GM18498 (cell line): ENCODE measurements around the gene PLEKHA7.

Source experiments
- ATAC-seq: cut with Tn5 transposase; IDR thresholded peaks from one replicate; pipeline ENCODE4 v1.9.1; 2021; ENCODE audit warnings: mild to moderate bottlenecking, moderate library complexity; ENCODE audit not compliant: unreplicated experiment

The PLEKHA7 gene

GRCh38 chr11:16792426-16792825 is 221.8 kb downstream of the PLEKHA7 start:
- ATAC-seq = no peak

GRCh38 chr11:16791191-16791961 is 222.8 kb downstream of the PLEKHA7 start:
- ATAC-seq = no peak

GRCh38 chr11:16790486-16791190 is 223.6 kb downstream of the PLEKHA7 start:
- no peak for ATAC-seq

DNA sequence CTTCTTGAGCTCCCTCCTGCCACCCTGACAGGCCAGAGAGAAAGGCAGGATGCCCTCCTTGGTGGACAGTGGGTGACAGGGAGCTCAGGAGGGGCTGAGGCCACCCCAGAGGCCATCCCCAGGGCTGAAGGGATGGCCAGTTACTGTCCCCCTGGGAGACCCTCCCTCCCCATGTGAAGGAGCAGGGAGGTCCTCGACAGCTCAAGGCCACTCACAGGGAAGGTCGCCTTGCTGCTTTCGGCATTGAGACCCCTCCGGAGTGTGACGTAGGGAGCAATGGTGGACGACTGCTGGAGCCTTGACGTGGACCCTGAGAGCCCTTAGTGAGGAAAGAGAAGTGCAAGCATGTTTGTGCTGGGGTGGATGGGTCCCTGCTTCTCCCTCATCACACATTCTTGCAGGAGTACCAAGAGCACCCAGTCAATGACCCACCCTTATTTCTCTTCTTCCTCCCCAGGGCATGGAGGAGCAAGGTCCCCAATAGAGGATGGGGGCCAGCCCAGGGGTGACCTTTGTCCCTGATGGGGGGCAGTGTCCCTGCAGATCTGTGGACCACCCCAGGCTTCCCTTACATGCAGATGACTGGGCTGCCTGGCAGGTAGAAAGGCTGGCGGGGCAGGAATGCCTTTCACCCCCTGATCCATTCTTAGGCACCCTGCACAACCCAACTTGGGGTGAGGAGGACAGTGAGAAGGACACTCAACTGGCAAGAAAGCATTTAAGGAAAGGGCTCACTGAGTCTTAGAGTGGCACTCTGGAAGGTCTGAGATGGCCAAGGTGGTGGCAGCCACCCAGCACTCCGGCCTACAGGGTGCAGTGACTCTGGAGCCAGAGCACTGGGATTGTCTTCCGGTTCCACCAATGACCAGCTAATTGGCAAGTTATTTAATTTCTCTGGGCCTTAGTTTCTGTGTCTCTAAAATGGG is 224.4 kb downstream of the PLEKHA7 start:
- ATAC-seq = no peak

DNA sequence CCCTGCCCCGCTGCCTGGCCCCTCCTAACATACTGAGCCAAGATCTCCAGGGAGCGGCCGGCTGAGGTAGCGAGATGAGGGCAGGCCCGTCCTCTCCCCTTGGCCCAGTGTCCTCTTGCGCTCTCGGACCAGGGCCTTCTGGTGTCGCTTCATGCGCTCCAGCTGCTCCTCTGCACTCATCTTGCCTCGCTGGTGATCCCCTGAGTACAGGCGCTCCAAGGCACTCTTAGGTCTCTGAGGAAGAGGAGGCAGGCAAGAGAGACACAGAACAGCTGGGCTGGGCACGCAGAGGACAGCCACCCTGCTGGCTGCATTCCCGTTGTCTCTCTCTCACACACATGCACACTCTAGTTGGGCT is 225.2 kb downstream of the PLEKHA7 start:
- no peak for ATAC-seq

DNA sequence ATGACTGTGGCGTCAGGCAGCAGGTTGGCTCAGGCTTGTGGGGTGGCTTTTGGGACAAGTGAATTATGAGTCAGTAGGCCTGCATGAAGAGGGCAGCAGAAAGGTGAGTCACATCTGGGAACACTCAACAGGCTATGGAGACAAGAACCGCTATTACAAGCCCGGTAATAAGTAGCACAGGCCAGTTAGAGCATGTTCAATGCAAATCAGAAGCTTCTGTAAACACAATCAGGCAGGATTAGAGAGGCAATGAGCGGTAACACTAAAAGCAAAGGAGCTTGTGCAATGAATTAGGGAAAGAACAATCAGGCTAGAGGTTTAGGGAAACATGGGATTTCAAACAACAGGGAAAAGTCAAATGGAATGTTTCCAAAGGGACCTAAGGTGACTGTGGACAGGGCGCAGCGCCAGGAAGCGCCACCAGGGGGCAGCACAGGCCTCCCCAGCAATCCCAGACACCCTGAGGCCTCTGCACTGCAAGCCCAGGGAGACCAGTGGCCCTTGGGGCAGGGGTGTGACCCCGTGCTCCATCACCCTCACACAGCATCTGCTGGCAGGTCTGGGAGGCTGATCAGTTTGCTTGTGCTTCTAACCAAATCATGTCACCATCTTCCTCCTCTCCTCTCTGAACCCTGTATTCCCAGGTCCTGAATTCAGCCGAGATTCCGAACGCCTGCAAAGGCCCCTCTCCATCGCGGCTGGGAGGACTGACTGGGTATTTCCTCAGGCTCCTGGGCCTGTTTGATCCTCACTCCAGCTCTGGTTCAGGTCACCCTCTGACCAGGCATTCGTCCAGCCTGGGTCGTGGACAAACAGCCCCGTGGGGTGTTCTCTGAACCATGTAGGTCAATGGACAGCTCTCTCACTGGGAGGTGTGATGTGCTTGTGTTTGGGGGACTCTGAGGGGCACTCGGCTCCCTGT is 225.8 kb downstream of the PLEKHA7 start:
- ATAC-seq = peak; percentile 71

- ATAC-seq = no peak
Observed at GRCh38 chr11:16787035-16787742, 227.0 kb downstream of the PLEKHA7 start.

DNA sequence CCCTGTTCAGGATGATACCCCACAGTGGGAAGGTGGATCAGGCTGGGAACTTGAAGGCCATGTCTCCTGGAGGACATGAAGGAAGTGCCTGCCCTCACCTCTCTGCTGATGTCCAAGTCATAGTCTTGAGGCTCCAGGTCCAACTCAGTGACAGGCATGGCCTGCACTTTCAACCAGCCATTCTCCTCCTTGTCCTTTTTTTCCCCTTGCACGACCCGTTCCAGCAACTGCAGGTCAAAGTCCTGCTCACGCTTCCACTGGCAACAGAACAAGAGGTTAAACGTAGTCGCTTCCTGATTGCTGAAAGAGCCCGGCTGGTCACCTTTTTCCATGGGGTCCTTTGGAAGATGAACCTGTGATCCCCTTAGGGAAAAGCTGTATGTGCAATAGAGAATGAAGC is 228.1 kb downstream of the PLEKHA7 start:
- ATAC-seq = no peak

DNA sequence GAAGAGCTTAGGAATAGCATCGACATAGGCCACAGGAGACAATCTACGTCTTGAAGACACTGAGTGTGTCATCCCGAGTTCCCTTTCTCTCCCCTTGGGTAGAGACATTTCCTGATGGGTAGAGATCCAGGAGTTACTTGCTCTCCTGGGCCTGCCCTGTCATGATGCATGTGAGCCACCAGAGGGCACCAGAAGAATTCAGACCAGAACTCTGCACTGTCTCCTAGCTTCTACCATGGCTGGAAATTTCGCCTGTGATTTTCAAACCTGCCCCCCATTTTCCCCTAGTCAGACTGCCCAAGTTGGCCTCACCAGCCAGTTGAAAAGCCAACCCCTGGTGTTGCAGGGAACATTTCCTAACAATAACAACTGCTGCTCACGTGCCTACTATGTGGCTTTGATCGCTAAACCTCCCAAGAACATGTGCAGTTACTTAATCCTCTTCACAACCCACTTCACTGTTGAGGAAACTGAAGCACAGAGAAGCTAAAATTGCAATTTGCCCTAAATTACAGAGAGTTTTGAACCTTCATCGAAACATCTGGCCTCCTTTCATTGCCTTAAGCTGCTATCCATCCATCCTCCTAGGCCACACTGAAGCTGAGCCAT is 228.6 kb downstream of the PLEKHA7 start:
- peak; percentile 87 for ATAC-seq

DNA sequence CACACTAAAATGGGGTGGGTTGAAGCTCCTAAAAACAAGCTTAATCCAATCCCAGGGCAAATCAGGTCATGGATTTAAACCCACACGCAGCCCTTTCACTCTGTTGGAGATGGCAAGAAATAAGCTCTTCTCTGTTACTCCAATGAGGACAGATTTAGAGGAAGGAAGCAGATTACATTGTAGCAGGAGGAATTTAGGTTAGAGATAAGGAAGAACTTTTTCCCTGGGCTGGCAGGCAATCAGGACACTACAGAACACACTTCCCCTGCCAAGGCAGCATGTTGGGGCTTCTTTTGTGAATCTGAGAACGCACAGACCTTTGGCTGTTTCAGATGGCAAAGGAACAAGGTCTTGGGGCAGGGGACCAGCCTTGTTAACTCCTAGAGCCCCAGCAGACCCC is 229.5 kb downstream of the PLEKHA7 start:
- ATAC-seq = no peak

- no peak for ATAC-seq
Observed at GRCh38 chr11:16784097-16784496, 230.1 kb downstream of the PLEKHA7 start.

- no peak for ATAC-seq
Observed at GRCh38 chr11:16783321-16783801, 230.9 kb downstream of the PLEKHA7 start.

GRCh38 chr11:16781936-16782919 is 232.0 kb downstream of the PLEKHA7 start:
- ATAC-seq = no peak

DNA sequence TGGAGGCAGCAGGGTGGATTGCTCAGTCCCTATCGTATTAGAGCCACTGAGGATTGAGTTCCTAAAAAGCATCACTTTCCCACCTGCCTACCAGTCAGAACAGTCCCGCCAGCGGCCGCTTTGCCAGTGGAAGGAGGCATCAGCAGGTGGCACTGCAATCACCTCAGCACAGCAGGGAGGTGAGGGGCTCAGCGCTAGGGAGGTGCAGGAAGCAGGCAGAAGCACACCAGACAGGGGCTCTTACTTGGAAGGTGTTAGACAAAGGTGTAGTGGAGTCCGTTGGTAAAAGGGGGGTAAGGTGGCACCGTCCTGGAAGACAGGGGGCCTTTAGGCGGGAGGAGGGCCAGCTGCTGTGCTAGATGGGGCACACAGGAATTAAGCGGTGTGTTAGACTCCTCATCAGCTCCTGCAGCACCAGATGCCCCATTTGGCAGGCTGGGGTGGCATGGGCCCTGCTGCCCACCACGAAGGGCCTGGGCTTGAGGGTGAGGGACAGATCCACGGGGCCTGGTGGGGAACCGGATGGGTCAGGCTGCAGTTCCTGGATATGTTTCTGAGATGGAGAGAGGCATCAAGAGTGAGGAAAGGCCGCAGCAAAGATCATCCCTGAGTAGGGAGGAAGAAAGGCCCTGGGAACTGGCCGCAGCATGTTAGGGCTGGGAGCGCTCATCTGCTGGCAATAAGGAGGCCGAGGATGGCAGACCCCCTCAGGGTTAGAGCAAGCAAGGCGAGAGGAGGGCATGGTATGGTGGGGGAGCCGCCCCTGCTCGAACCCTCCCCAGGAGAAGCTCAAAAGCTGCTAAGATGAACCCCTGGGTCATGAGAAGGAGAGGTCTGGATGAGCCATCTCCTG is 233.3 kb downstream of the PLEKHA7 start:
- no peak for ATAC-seq

GRCh38 chr11:16780146-16780545 is 234.1 kb downstream of the PLEKHA7 start:
- no peak for ATAC-seq

DNA sequence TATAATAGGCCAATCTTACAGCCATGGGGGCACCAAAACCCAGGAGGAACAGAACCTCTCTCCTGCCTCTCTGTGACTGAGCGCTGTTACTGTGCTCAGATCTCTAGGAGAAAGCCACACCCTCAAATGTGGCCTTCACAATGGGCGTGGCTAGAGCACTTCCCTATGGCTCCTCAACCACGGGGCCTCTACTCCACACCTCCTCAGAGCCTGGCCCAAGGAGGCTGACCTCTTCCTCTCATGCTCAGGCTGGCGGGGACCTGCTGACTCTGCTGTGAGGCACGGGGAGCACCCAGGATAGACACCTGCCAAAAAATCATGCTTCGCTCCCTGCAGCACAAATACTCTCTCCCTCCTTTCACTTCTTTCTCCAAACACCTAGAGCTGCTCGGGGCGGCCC is 234.8 kb downstream of the PLEKHA7 start:
- no peak for ATAC-seq

DNA sequence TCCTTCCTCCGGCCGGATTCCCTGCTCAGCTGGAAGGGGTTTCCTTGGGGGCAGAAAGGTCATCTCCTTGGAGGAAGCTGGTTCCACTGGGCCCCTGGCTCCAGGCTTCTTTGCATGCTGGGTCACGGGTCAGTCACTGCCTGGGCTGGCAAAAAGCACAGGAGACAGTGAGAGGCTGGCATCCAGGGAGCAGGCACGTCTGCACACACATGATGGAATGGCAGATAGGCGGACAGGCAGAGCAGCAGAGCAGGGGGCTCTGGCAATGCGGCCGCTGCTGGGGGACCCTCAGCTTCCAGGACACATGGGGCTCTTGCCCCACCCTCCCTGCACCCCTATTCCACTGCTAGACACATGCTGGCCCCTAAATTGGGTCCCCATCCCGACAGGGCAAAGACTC is 235.3 kb downstream of the PLEKHA7 start:
- no peak for ATAC-seq
